K562 (cell line): ENCODE results near the gene TAMALIN. TPM values are rescaled to one million over a fixed set of nuclear protein-coding genes. Genes with fewer than 3 reads are reported as not detected.

Experiments used
- ATAC-seq: fragments of 200-7000 bp; cut with Tn5 transposase; 3 replicates; pipeline ENCODE4 v1.9.1; 2020; ENCODE audit warnings: moderate library complexity
- BruUV-seq: library from RNA; stranded (reverse); fragments of 400-500 nt; replicated peaks from 2 replicates; lab custom pipeline; 2021; lab: Mats Ljungman, UMichigan
- CTCF ChIA-PET: fragments of 300-600 bp; formaldehyde crosslinking; extraction: SDS; loops from one replicate; lab custom pipeline; 2021; ENCODE audit warnings: low intra/inter-chr PET ratio; lab: Yijun Ruan, JAX
- POLR2A ChIA-PET: fragments of 300-600, 350-650 bp; sonication (Branson Sonifier 250); formaldehyde crosslinking; extraction: SDS; loops from one replicate; lab custom pipeline; 2021; ENCODE audit warnings: antibody characterized with exemption, inconsistent platforms; lab: Yijun Ruan, JAX
- DNase-seq, 4 experiments: peaks; one replicate each; pipeline versions ENCODE4 v3.0.0 to v3.0.0-alpha.2; 2011 to 2018; ENCODE audit warnings: low spot score in 3 of 4, mixed read lengths in 3 of 4; ENCODE audit errors: extremely low read depth in 1 of 4
- FAIRE-seq: peaks from 2 replicates; lab custom pipeline; 2011; peaks lifted over from hg19 to GRCh38; lab: Jason Lieb, UNC
- H2AFZ ChIP-seq: 2 replicates; pipeline ENCODE4 v1.6.0; 2011; ENCODE audit warnings: low read depth, low read length, control low read depth, inconsistent platforms
- H3K27ac ChIP-seq: fragments of 200-600 bp; 3 replicates; pipeline ENCODE4 v1.8.0; 2011; ENCODE audit warnings: low read depth, mild to moderate bottlenecking, control low read depth, inconsistent platforms, low read length, moderate library complexity, mixed read lengths; ENCODE audit errors: extremely low read depth
- H3K27me3 ChIP-seq, 2 experiments: fragments of 300-600 bp in 1 of 2; 2 replicates in 1 of 2; 3 replicates in 1 of 2; pipeline versions ENCODE4 v1.6.0 to v1.8.0; 2011; ENCODE audit warnings: inconsistent platforms in 2 of 2, low read length in 2 of 2, mild to moderate bottlenecking in 1 of 2, mixed read lengths in 1 of 2, moderate library complexity in 1 of 2; ENCODE audit not compliant: control insufficient read depth in 2 of 2, insufficient read depth in 2 of 2
- H3K36me3 ChIP-seq: fragments of 300-600 bp; 3 replicates; pipeline ENCODE4 v1.8.0; 2011; ENCODE audit warnings: mild to moderate bottlenecking, low read length, inconsistent platforms; ENCODE audit not compliant: control insufficient read depth, insufficient read depth
- H3K4me1 ChIP-seq, 2 experiments: fragments of 200-600 bp in 1 of 2; replicated peaks in 1 of 2; 2 replicates in 1 of 2; 3 replicates in 1 of 2; pipeline versions ENCODE4 v1.5.1 to v1.8.0; 2011; ENCODE audit warnings: inconsistent platforms in 2 of 2, low read length in 2 of 2, mild to moderate bottlenecking in 1 of 2, mixed read lengths in 1 of 2, moderate library complexity in 1 of 2; ENCODE audit not compliant: control insufficient read depth in 2 of 2, insufficient read depth in 2 of 2
- H3K4me2 ChIP-seq: 2 replicates; pipeline ENCODE4 v1.6.1; 2011; ENCODE audit warnings: low read length, control low read depth, inconsistent platforms, mixed read lengths; ENCODE audit not compliant: insufficient read depth
- H3K4me3 ChIP-seq: fragments of 200-600 bp; sonication (generic), shearing (Covaris generic); 2 replicates; pipeline ENCODE4 v1.5.1; 2016; ENCODE audit warnings: control low read depth, inconsistent platforms
- H3K79me2 ChIP-seq: fragments of 200-600 bp; 3 replicates; pipeline ENCODE4 v1.8.0; 2011; ENCODE audit warnings: low read length, inconsistent platforms; ENCODE audit not compliant: control insufficient read depth, insufficient read depth
- H3K9ac ChIP-seq, 2 experiments: 2 replicates each; pipeline versions ENCODE4 v1.6.0 to v1.6.1; 2011; ENCODE audit warnings: low read depth in 2 of 2, low read length in 2 of 2, control low read depth in 1 of 2, inconsistent platforms in 1 of 2, mild to moderate bottlenecking in 1 of 2, mixed read lengths in 1 of 2; ENCODE audit not compliant: insufficient read depth in 1 of 2
- H3K9me1 ChIP-seq: one replicate; pipeline ENCODE4 v1.6.0; 2011; ENCODE audit warnings: inconsistent platforms, mild to moderate bottlenecking, low read length, moderate library complexity; ENCODE audit not compliant: control insufficient read depth, insufficient read depth
- H3K9me3 ChIP-seq: replicated peaks from 2 replicates; pipeline ENCODE4 v1.5.1; 2011; ENCODE audit warnings: low read depth, low read length, inconsistent platforms; ENCODE audit not compliant: control insufficient read depth, insufficient read depth
- H4K20me1 ChIP-seq: replicated peaks from 2 replicates; pipeline ENCODE4 v1.6.1; 2011; ENCODE audit warnings: low read length, inconsistent platforms, mixed read lengths; ENCODE audit not compliant: control insufficient read depth, insufficient read depth
- ATF3 ChIP-seq, 2 experiments: fragments of 450-650 bp in 1 of 2; sonication (generic) in 1 of 2; formaldehyde crosslinking in 1 of 2; IDR thresholded peaks in 1 of 2; conservative IDR thresholded peaks in 1 of 2; 2 replicates each; pipeline versions ENCODE4 v1.6.1 to v1.8.1; 2016 to 2023; ENCODE audit warnings: mild to moderate bottlenecking in 2 of 2, moderate library complexity in 2 of 2, inconsistent platforms in 1 of 2, missing genetic modification reagents in 1 of 2
- BCOR ChIP-seq: fragments of 450-650 bp; IDR thresholded peaks from 2 replicates; pipeline ENCODE4 v1.6.1; 2016
- ILF3 ChIP-seq: fragments of 450-650 bp; IDR thresholded peaks from 2 replicates; pipeline ENCODE4 v1.6.1; 2018; ENCODE audit warnings: antibody characterized with exemption, mild to moderate bottlenecking, moderate library complexity, borderline replicate concordance
- MEF2A ChIP-seq: IDR thresholded peaks from 2 replicates; pipeline ENCODE4 v1.6.1; 2011; ENCODE audit warnings: low read depth, mild to moderate bottlenecking, low read length, moderate library complexity; ENCODE audit not compliant: control insufficient read depth
- MNT ChIP-seq, 2 experiments: fragments of 450-650 bp; conservative IDR thresholded peaks; 2 replicates each; pipeline ENCODE4 v1.6.1; 2017; ENCODE audit warnings: mild to moderate bottlenecking in 2 of 2, moderate library complexity in 2 of 2
- MTA2 ChIP-seq: fragments of 450-650 bp; IDR thresholded peaks from 2 replicates; pipeline ENCODE4 v1.6.1; 2016; ENCODE audit warnings: low read depth
- SMAD3 ChIP-seq: fragments of 450-650 bp; formaldehyde crosslinking; conservative IDR thresholded peaks from 2 replicates; pipeline ENCODE4 v1.4.0; 2020; ENCODE audit warnings: mild to moderate bottlenecking
- TBL1XR1 ChIP-seq, 2 experiments: IDR thresholded peaks; 2 replicates each; pipeline ENCODE4 v1.6.1; 2012; ENCODE audit warnings: improper control_type of control experiment in 2 of 2, low read length in 2 of 2, mild to moderate bottlenecking in 1 of 2
- USF2 ChIP-seq: sonication (generic); formaldehyde crosslinking; IDR thresholded peaks from 2 replicates; pipeline ENCODE4 v1.5.0; 2020; ENCODE audit warnings: missing genetic modification reagents
- ZFP30 ChIP-seq: fragments of 250-450 bp; sonication (Bioruptor Pico); IDR thresholded peaks from 2 replicates; pipeline ENCODE4 v1.8.0; 2022; ENCODE audit warnings: moderate library complexity, mild to moderate bottlenecking, inconsistent platforms, borderline replicate concordance
- ZNF639 ChIP-seq, 2 experiments: fragments of 200-800 bp in 1 of 2; sonication (Bioruptor generic) in 1 of 2; sonication (generic) in 1 of 2; formaldehyde crosslinking in 1 of 2; IDR thresholded peaks in 1 of 2; conservative IDR thresholded peaks in 1 of 2; 2 replicates each; pipeline versions ENCODE4 v1.5.0 to v1.6.1; 2016 to 2020; ENCODE audit warnings: missing compliant biosample characterization in 1 of 2, missing genetic modification characterization in 1 of 2, missing genetic modification reagents in 1 of 2
- WGBS: fragments of 100-300 bp; shearing (Covaris generic); methylation state at CpG from one replicate; pipeline ENCODE4 v1.1.6; 2016; ENCODE audit warnings: low coverage, mixed read lengths; ENCODE audit not compliant: insufficient coverage; ENCODE audit errors: missing lambda C conversion rate; 5-methylcytosine and 5-hydroxymethylcytosine counted together
- in situ Hi-C: fragments of 300-500 bp; cut with MboI; formaldehyde crosslinking; loops from 4 replicates; pipeline ENCODE4 v1.15.0; 2018; ENCODE audit warnings: inconsistent platforms, mixed read lengths
- intact Hi-C: fragments of 100-400 bp; cut with micrococcal nuclease; formaldehyde crosslinking; loops from 2 replicates; pipeline ENCODE4 v1.14.2; 2022
- polyA plus RNA-seq, 8 experiments: library from polyadenylated mRNA; depleted of rRNA in 4 of 8; stranded (reverse) in 5 of 8; unstranded in 3 of 8; fragments of >200 nt; fragmentation: Nextera tagmentation in 2 of 8; fragmentation: Illumina TruSeq in 1 of 8; extraction: Ambion mirVana in 2 of 8; extraction: Trizol in 1 of 8; gene quantifications; 2 replicates each; pipeline versions ENCODE4 v1.2.1 to v1.2.3, GENCODE V29; 2011 to 2014; ENCODE audit warnings: inconsistent platforms in 1 of 8, missing spikeins in 1 of 8
- total RNA-seq, 7 experiments: library from RNA; depleted of rRNA in 6 of 7; stranded (reverse); fragments of >200 nt in 6 of 7; fragmentation: Illumina TruSeq in 2 of 7; extraction: Trizol in 2 of 7; gene quantifications; 2 replicates each; pipeline versions ENCODE4 v1.2.1 to v1.2.3, GENCODE V29; 2011 to 2021; ENCODE audit warnings: low replicate concordance in 1 of 7

TAMALIN gene
- total and polyA plus RNA-seq, 9 of the 15 experiments (the other 6 are each of a cell fraction or from before 2014, with no cell fraction given), result 0.74 to 2.2 (median 1.5) TPM; not detected in 2

GRCh38 chr12:52036587-52037171 lies 29.9 kb downstream of the TAMALIN start (continued):
- TF ChIP-seq MNT (conservative IDR thresholded peaks at IDR 0.05) (peak in 1 of 2 experiments; percentile 47; a peak in 2 of 4 replicates), MEF2A (peak; percentile 98), TBL1XR1 (IDR thresholded peaks at IDR 0.05; ENCODE audit: low read length in 2 of 2) (peak in 1 of 2 experiments; percentile 96; a peak in 2 of 4 replicates), BCOR (peak; percentile 73; the same call in 1 of the 2 replicates)

- H2AFZ ChIP-seq, result peak overlapping the region; percentile 38; the same call in 1 of the 2 replicates
- WGBS, result 14% methylated on average over 25 of the region's 59 CpGs
- BruUV-seq, result no TSS peak
- peaks cover 0 to 6% of the 10 kb centered on the region in 2 experiments; a peak in 1 of 5 replicates for H3K27me3 ChIP-seq
- peak overlapping the region; percentile 53 for H3K4me2 ChIP-seq
- in situ Hi-C loops, result no loop called here
- no peaks in the 10 kb centered on the region for H4K20me1 ChIP-seq
- H3K9me1 ChIP-seq, result no peaks in the 10 kb centered on the region
- ChIA-PET POLR2A (no interaction called here), CTCF (interaction anchor here (0.6 to 0.7 kb wide), 2 partner anchors 30 to 98 kb away, joined by 7 to 8 read pairs; no protein-coding TSS in a partner anchor)
- no peaks in the 10 kb centered on the region for H3K36me3 ChIP-seq
- FAIRE-seq, result no peak
- H3K4me1 ChIP-seq, result peaks cover 17 to 35% of the 10 kb centered on the region in 2 experiments; a peak in 4 of 5 replicates
- no peak overlapping the region for H3K27ac ChIP-seq
- H3K4me3 ChIP-seq, result peak overlapping the region; percentile 42
- intact Hi-C loops, result no loop called here
- peak overlapping the region; percentile 45 to 89; a peak in 3 of 4 replicates for H3K9ac ChIP-seq
- no peak for ATAC-seq
- peak in 2 of 4 experiments; percentile 57 to 58 for DNase-seq
- H3K79me2 ChIP-seq, result no peaks in the 10 kb centered on the region
- no peaks in the 10 kb centered on the region for H3K9me3 ChIP-seq
- no peak for TF ChIP-seq USF2 (CRISPR knock-in tag)
- TF ChIP-seq ILF3, result no peak
- TF ChIP-seq MTA2, result no peak
- no peak for TF ChIP-seq ZNF639 (CRISPR knock-in tag; conservative IDR thresholded peaks at IDR 0.05 in 1 of 2, IDR thresholded peaks at IDR 0.05 in 1 of 2)
- no peak for TF ChIP-seq SMAD3 (CRISPR knock-in tag)
- TF ChIP-seq ATF3 (IDR thresholded peaks at IDR 0.05), result 0 out of 2 replicates have a peak, but pooled peaks have one; percentile 15
- TF ChIP-seq ATF3 (CRISPR knock-in tag; conservative IDR thresholded peaks at IDR 0.05), result no peak
- no peak for TF ChIP-seq ZFP30
Measured at GRCh38 chr12:52037248-52037861, 30.6 kb downstream of the TAMALIN start.
